ENCODE measurements around the gene CAP2.
"Not testable (repeated sequence)": the region's sequence is repeated elsewhere in the genome, so short reads cannot be mapped to it uniquely, and the experiment has no call there.

The CAP2 gene

GRCh38 chr6:17396256-17396655 is 2.9 kb downstream of the CAP2 start:
- DNase-seq: no peak

- no peak for DNase-seq
These were observed 4.4 kb downstream of the CAP2 start for GRCh38 chr6:17397764-17398194.

- DNase-seq: not testable (repeated sequence)
These were observed 12.0 kb downstream of the CAP2 start for GRCh38 chr6:17405181-17405943.

- DNase-seq: no peak
These were observed 12.5 kb downstream of the CAP2 start for GRCh38 chr6:17405944-17406245.

DNA sequence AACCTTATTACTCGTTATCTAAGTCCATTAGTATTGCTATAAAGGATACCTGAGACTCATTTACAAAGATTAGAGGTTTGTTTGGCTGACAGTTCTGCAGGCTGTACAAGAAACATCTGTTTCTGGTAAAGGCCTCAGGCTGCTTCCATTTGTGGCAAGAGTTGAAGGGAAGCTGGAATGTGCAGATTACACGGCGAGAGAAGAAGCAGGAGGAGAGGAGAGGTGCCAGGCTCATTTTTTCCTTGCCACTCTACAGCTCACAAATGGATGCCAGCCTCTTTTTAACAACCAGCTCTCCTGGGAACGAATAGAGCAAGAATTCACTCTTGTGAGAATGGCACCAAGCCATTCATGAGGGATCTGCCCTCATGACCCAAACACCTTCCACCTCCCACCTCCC is 14.7 kb downstream of the CAP2 start:
- DNase-seq: no peak

DNA sequence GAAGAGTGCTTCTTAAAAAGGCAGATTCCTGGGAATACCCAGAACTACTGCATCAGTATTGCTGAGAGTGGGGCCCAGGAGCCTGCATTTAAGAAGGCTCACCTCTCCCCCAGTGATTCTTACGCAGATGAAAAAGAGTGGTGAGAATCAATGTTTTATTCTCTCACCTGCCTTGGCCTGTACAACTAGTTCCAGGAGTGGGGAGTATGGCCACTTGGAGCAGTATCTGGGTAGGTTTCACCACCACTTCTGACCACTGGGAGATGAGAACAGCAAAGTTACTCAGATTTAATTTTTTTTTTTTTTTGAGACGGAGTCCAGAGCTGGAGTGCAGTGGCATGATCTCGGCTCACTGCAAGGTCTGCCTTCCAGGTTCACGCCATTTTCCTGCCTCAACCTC is 16.9 kb downstream of the CAP2 start:
- DNase-seq: no peak

- peak in 21 of 58 donors; percentile 6 to 71 (median 26) for DNase-seq
These were observed 19.9 kb downstream of the CAP2 start for GRCh38 chr6:17413313-17413750.

- DNase-seq: not testable (repeated sequence)
These were observed 21.0 kb downstream of the CAP2 start for GRCh38 chr6:17414395-17414794.

- peak in 1 of 58 donors; percentile 6 for DNase-seq
These were observed 21.9 kb downstream of the CAP2 start for GRCh38 chr6:17415321-17415720.

DNA sequence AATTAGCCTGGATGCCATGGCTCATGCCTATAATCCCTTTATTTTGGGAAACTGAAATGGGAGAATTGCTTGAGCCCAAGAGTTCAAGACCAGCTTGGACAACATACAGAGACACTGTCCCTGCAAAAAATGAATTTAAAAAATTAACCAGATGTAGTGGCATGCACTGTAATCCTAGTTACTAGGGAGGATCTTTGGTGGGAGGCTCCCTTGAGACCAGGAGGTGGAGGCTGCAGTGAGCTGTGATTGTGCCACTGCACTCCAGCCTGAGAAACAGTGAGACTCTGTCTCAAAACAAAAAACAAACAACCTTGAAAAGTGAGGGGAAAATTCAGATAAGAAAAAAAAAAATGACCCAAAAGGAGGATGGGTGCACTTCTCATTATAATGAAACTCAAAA is 23.4 kb downstream of the CAP2 start:
- DNase-seq: no peak

GRCh38 chr6:17417817-17418216 is 24.4 kb downstream of the CAP2 start:
- no peak for DNase-seq

GRCh38 chr6:17418281-17419188 is 25.1 kb downstream of the CAP2 start:
- DNase-seq: peak in 27 of 58 donors; percentile 1 to 71 (median 25)

- DNase-seq: no peak
These were observed 25.8 kb downstream of the CAP2 start for GRCh38 chr6:17419189-17419575.

- no peak for DNase-seq
These were observed 27.0 kb downstream of the CAP2 start for GRCh38 chr6:17420368-17420767.

DNA sequence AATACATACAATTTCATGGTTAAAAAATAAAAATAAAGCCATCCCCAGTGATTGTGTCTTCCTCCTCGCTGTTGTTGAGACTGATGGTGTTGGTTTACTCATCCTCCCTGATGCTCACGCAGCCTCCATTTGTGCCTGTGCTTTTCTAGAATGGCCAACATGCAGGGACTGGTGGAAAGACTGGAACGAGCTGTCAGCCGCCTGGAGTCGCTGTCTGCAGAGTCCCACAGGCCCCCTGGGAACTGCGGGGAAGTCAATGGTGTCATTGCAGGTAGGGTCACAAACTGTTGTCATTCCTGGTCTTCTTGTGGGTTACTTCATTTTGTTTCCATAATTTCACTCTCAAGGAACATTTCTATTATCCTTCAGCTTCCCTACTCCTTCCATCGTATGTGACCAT is 28.0 kb downstream of the CAP2 start:
- no peak for DNase-seq

DNA sequence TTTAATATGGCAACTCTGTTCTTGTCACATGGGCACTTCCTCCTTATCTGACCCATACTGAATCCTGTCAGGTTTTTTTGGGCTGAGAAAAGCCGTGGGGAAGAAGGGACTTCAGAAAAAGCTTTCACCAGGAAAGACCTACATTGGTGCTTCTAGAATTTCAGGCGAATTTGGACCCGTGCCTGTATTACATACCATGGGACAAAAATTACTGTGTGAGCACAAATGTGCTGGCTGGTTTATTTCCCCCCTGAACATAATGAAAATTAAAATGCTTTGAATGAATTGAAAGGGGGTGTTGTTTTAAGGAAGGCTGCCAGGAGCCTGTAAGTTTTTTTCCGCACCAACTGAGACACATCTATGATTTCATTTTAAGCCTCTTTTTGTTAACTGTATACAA is 29.6 kb downstream of the CAP2 start:
- no peak for DNase-seq

GRCh38 chr6:17427062-17427461 is 33.7 kb downstream of the CAP2 start:
- DNase-seq: no peak

- DNase-seq: no peak
These were observed 34.2 kb downstream of the CAP2 start for GRCh38 chr6:17427617-17428016.

GRCh38 chr6:17428595-17429120 is 35.3 kb downstream of the CAP2 start:
- not testable (repeated sequence) for DNase-seq

GRCh38 chr6:17429383-17430061 is 36.1 kb downstream of the CAP2 start:
- DNase-seq: no peak

DNA sequence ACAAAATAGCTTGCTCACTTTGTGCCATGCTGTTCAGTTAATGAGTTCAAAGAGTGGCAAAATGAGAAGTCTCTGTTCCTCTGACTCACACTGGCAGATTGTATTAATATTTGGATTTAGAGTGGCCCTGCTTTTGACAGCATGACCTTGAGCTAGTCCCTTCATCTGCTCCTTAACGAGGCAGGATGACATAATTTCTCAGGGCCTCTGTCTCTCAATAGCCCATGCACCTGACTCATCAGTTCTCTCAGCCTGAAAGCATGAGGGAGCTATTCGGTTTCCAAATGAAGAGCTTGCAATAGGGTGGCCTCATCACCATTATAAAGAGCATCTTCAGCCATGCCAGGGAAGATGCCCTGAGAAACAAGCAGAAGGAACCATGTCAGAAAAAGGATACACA is 38.2 kb downstream of the CAP2 start:
- DNase-seq: no peak

GRCh38 chr6:17432356-17432755 is 39.0 kb downstream of the CAP2 start:
- no peak for DNase-seq
